GM12878 (cell line): ENCODE data around the gene DESI2. TPM values are rescaled to one million over a fixed set of nuclear protein-coding genes. Genes with fewer than 3 reads are reported as not detected.
"Not testable (repeated sequence)": the region's sequence is repeated elsewhere in the genome, so short reads cannot be mapped to it uniquely, and the experiment has no call there.

Experiments used
- ATAC-seq: fragments of 200-7000 bp; cut with Tn5 transposase; 3 replicates; pipeline ENCODE4 v1.9.1; 2020; ENCODE audit warnings: mild to moderate bottlenecking, moderate library complexity
- BruUV-seq: library from RNA; stranded (reverse); fragments of 400-500 nt; replicated peaks from 2 replicates; lab custom pipeline; 2021; lab: Mats Ljungman, UMichigan
- CTCF ChIA-PET: fragments of 300-600 bp; sonication (Branson Sonifier 250); formaldehyde crosslinking; extraction: SDS; loops from one replicate; lab custom pipeline; 2021; ENCODE audit warnings: inconsistent platforms; lab: Yijun Ruan, JAX
- POLR2A ChIA-PET: fragments of 350-600 bp; formaldehyde crosslinking; extraction: SDS; loops from one replicate; lab custom pipeline; 2021; ENCODE audit warnings: inconsistent platforms; lab: Charles Lee
- RAD21 ChIA-PET: fragments of 300-600 bp; sonication (Branson Sonifier 250); formaldehyde crosslinking; loops from one replicate; lab custom pipeline; 2023; ENCODE audit warnings: antibody characterized with exemption; ENCODE audit not compliant: unreplicated experiment; lab: Charles Lee
- SMC1A ChIA-PET: fragments of 300-600 bp; sonication (Branson Sonifier 250); formaldehyde crosslinking; loops from one replicate; lab custom pipeline; 2023; ENCODE audit not compliant: unreplicated experiment, uncharacterized antibody; lab: Charles Lee
- DNase-seq: peaks from one replicate; pipeline ENCODE4 v3.0.0-alpha.2; 2011; ENCODE audit warnings: low read depth, low spot score
- FAIRE-seq: peaks from 3 replicates; lab custom pipeline; 2011; peaks lifted over from hg19 to GRCh38; lab: Jason Lieb, UNC
- H2AFZ ChIP-seq: 2 replicates; pipeline ENCODE4 v1.6.0; 2011; ENCODE audit warnings: low read depth, low read length, control low read depth; ENCODE audit not compliant: control insufficient read depth
- H3K27ac ChIP-seq: 2 replicates; pipeline ENCODE4 v1.5.1; 2011; ENCODE audit warnings: control low read depth; ENCODE audit not compliant: control insufficient read depth, insufficient read depth
- H3K27me3 ChIP-seq, 2 experiments: replicated peaks in 1 of 2; 2 replicates each; pipeline versions ENCODE4 v1.6.0 to v1.6.1; 2011; ENCODE audit warnings: low read length in 1 of 2; ENCODE audit not compliant: control insufficient read depth in 2 of 2, insufficient read depth in 2 of 2
- H3K36me3 ChIP-seq, 2 experiments: 2 replicates each; pipeline ENCODE4 v1.5.1; 2011; ENCODE audit warnings: low read length in 1 of 2; ENCODE audit not compliant: control insufficient read depth in 2 of 2, insufficient read depth in 2 of 2
- H3K4me1 ChIP-seq: 2 replicates; pipeline ENCODE4 v1.6.1; 2011; ENCODE audit warnings: mild to moderate bottlenecking, low read length, moderate library complexity, mixed read lengths; ENCODE audit not compliant: control insufficient read depth, insufficient read depth
- H3K4me2 ChIP-seq: 2 replicates; pipeline ENCODE4 v1.6.0; 2011; ENCODE audit warnings: control low read depth; ENCODE audit not compliant: control insufficient read depth, insufficient read depth
- H3K4me3 ChIP-seq: fragments of 200-600 bp; sonication (generic); 2 replicates; pipeline ENCODE4 v1.5.1; 2016
- H3K79me2 ChIP-seq: 2 replicates; pipeline ENCODE4 v1.6.0; 2011; ENCODE audit warnings: low read length; ENCODE audit not compliant: control insufficient read depth, insufficient read depth
- H3K9ac ChIP-seq: 2 replicates; pipeline ENCODE4 v1.8.0; 2011; ENCODE audit warnings: low read length, control low read depth, mixed read lengths; ENCODE audit not compliant: control insufficient read depth, insufficient read depth
- H3K9me3 ChIP-seq: replicated peaks from 3 replicates; pipeline ENCODE4 v1.5.1; 2011; ENCODE audit warnings: mild to moderate bottlenecking, low read length; ENCODE audit not compliant: control insufficient read depth, insufficient read depth
- H4K20me1 ChIP-seq: 2 replicates; pipeline ENCODE4 v1.6.0; 2011; ENCODE audit not compliant: control insufficient read depth, insufficient read depth
- IKZF2 ChIP-seq, 2 experiments: fragments of 450-650 bp; IDR thresholded peaks; 2 replicates each; pipeline ENCODE4 v1.6.1; 2017; ENCODE audit warnings: mild to moderate bottlenecking in 2 of 2, moderate library complexity in 2 of 2
- WGBS: methylation state at CpG from one replicate; pipeline ENCODE4 v1.1.6; 2016; ENCODE audit warnings: low lambda C conversion rate; ENCODE audit not compliant: insufficient replicate concordance, insufficient coverage; ENCODE audit errors: missing lambda C conversion rate; 5-methylcytosine and 5-hydroxymethylcytosine counted together
- in situ Hi-C: fragments of 300-500 bp; cut with MboI; formaldehyde crosslinking; loops from 9 replicates; pipeline ENCODE4 v1.14.3; 2018; ENCODE audit warnings: mixed read lengths
- intact Hi-C: fragments of 100-400 bp; cut with micrococcal nuclease; formaldehyde crosslinking; loops from one replicate; pipeline ENCODE4 v1.14.2; 2022; ENCODE audit not compliant: unreplicated experiment
- polyA plus RNA-seq, 11 experiments: library from polyadenylated mRNA; depleted of rRNA in 4 of 11; unstranded in 6 of 11; stranded (reverse) in 5 of 11; fragments of >200 nt; fragmentation: Nextera tagmentation in 4 of 11; fragmentation: Illumina TruSeq in 1 of 11; extraction: Ambion mirVana in 4 of 11; extraction: Trizol in 1 of 11; gene quantifications; 1 replicate in 1 of 11; 2 replicates in 10 of 11; pipeline versions ENCODE4 v1.2.1 to v1.2.3, GENCODE V29; 2011 to 2016; ENCODE audit warnings: inconsistent platforms in 2 of 11, missing spikeins in 2 of 11, low read depth in 1 of 11
- total RNA-seq, 4 experiments: library from RNA; depleted of rRNA in 3 of 4; stranded (reverse); fragments of >200 nt in 3 of 4; fragmentation: Illumina TruSeq in 1 of 4; extraction: Trizol in 1 of 4; gene quantifications; 2 replicates each; pipeline versions ENCODE4 v1.2.1 to v1.2.3, GENCODE V29; 2013 to 2021
- TF ChIP-seq, protein P1 (sequence below): IDR thresholded peaks from 2 replicates; pipeline ENCODE4 v1.6.1; 2012; ENCODE audit warnings: low read length, inconsistent platforms

Gene DESI2
- total and polyA plus RNA-seq, 10 of the 15 experiments (the other 5 are each of a cell fraction or from before 2014, with no cell fraction given) = 6.2 to 21.5 (median 17.3) TPM

GRCh38 chr1:244735876-244736561 lies 83.1 kb downstream of the DESI2 start (continued):
- TF ChIP-seq IKZF2 (IDR thresholded peaks at IDR 0.05) = no peak
- TF ChIP-seq, protein P1, sequence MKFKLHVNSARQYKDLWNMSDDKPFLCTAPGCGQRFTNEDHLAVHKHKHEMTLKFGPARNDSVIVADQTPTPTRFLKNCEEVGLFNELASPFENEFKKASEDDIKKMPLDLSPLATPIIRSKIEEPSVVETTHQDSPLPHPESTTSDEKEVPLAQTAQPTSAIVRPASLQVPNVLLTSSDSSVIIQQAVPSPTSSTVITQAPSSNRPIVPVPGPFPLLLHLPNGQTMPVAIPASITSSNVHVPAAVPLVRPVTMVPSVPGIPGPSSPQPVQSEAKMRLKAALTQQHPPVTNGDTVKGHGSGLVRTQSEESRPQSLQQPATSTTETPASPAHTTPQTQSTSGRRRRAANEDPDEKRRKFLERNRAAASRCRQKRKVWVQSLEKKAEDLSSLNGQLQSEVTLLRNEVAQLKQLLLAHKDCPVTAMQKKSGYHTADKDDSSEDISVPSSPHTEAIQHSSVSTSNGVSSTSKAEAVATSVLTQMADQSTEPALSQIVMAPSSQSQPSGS = no peak

- H3K4me3 ChIP-seq, SMC1A ChIA-PET, H3K4me1 ChIP-seq, H3K27ac ChIP-seq, FAIRE-seq, intact Hi-C loops, in situ Hi-C loops, H4K20me1 ChIP-seq, H3K4me2 ChIP-seq, BruUV-seq, H3K79me2 ChIP-seq, POLR2A ChIA-PET, ATAC-seq, H3K27me3 ChIP-seq, DNase-seq, H3K36me3 ChIP-seq, H2AFZ ChIP-seq, H3K9ac ChIP-seq: not testable (repeated sequence)
- peaks cover 19% of the 10 kb centered on the region; the same call in 2 of the 3 replicates for H3K9me3 ChIP-seq
- 61% methylated on average over 2 of the region's 2 CpGs for WGBS
- ChIA-PET RAD21 (interaction anchor here (1.3 kb wide), 1 partner anchor 304 kb away, joined by 3 read pairs; no protein-coding TSS in a partner anchor), CTCF (interaction anchor here (1.4 kb wide), 1 partner anchor 58 kb away, joined by 4 read pairs; no protein-coding TSS in a partner anchor)
Measured at GRCh38 chr1:244739140-244739539, 86.2 kb downstream of the DESI2 start.

DNA sequence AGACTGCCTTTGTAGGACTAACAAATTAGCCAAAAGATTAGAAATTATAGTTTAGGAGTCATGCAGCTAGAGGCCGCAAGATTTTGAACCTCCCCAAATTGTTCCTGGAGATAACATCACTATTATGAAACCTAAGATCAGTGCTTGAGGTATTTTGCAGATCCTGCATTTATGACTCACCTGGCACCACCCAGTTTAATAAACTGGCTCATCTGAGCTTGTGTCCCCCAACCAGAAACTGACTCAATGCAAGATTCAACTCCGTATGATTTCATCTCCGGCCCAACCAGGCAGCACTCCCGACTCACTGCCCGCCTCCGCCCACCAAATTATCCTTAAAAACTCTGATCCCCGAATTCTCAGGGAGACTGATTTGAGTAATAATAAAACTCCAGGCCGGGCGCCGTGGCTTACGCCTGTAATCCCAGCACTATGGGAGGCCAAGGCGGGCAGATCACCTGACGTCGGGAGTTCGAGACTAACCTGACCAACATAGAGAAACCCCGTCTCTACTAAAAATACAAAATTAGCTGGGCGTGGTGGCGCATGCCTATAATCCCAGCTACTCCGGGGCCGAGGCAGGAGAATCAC lies 87.2 kb downstream of the DESI2 start:
- H3K4me2 ChIP-seq, BruUV-seq: not testable (repeated sequence)

More for the DNA sequence above, 87.2 kb downstream of the DESI2 start:
- in situ Hi-C loops, ATAC-seq, H3K4me1 ChIP-seq, H3K27me3 ChIP-seq, H3K27ac ChIP-seq, DNase-seq, H3K36me3 ChIP-seq, POLR2A ChIA-PET, H3K4me3 ChIP-seq, H4K20me1 ChIP-seq, intact Hi-C loops, FAIRE-seq, H2AFZ ChIP-seq, H3K9ac ChIP-seq, H3K79me2 ChIP-seq, SMC1A ChIA-PET: not testable (repeated sequence)
- ChIA-PET RAD21 (interaction anchor here (1.3 kb wide), 1 partner anchor 303 kb away, joined by 3 read pairs; no protein-coding TSS in a partner anchor), CTCF (interaction anchor here (1.1 kb wide), 1 partner anchor 136 kb away, joined by 3 read pairs; no protein-coding TSS in a partner anchor)
- H3K9me3 ChIP-seq = peaks cover 16% of the 10 kb centered on the region; the same call in 2 of the 3 replicates
- 94% methylated on average over 18 of the region's 20 CpGs for WGBS
